Measurements from ENCODE around the gene ADCY4.
A peak's percentile ranks its signal among the peaks of the same experiment; 100 is the strongest.

Gene ADCY4

GRCh38 chr14:24378981-24379906, 44.4 kb upstream of the ADCY4 start:
- DNase-seq: no peak
- Histone ChIP-seq H3K9me3 (ENCODE audit: severe bottlenecking) (no peaks in the 10 kb centered on the region), H3K4me3 (ENCODE audit: low read depth, low read length) (no peak overlapping the region), H3K36me3 (no peaks in the 10 kb centered on the region), H3K27ac (no peak overlapping the region), H3K27me3 (ENCODE audit: insufficient read depth, low read depth, severe bottlenecking) (no peaks in the 10 kb centered on the region)
- TF ChIP-seq, protein P1, sequence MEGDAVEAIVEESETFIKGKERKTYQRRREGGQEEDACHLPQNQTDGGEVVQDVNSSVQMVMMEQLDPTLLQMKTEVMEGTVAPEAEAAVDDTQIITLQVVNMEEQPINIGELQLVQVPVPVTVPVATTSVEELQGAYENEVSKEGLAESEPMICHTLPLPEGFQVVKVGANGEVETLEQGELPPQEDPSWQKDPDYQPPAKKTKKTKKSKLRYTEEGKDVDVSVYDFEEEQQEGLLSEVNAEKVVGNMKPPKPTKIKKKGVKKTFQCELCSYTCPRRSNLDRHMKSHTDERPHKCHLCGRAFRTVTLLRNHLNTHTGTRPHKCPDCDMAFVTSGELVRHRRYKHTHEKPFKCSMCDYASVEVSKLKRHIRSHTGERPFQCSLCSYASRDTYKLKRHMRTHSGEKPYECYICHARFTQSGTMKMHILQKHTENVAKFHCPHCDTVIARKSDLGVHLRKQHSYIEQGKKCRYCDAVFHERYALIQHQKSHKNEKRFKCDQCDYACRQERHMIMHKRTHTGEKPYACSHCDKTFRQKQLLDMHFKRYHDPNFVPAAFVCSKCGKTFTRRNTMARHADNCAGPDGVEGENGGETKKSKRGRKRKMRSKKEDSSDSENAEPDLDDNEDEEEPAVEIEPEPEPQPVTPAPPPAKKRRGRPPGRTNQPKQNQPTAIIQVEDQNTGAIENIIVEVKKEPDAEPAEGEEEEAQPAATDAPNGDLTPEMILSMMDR (IDR thresholded peaks at IDR 0.05; ENCODE audit: low read depth, low read length): no peak

GRCh38 chr14:24378327-24378726, 43.5 kb upstream of the ADCY4 start:
- peaks cover 2% of the 10 kb centered on the region; the same call in 1 of the 2 replicates for H3K36me3 ChIP-seq
- H3K27me3 ChIP-seq (ENCODE audit: insufficient read depth, low read depth, severe bottlenecking): no peaks in the 10 kb centered on the region
- H3K27ac ChIP-seq: peak overlapping the region; percentile 28; the same call in 1 of the 2 replicates
- no peak for DNase-seq
- no peak overlapping the region for H3K4me3 ChIP-seq (ENCODE audit: low read depth, low read length)
- TF ChIP-seq, protein P1 (IDR thresholded peaks at IDR 0.05; ENCODE audit: low read depth, low read length): no peak
- H3K9me3 ChIP-seq (ENCODE audit: severe bottlenecking): no peaks in the 10 kb centered on the region

- DNase-seq: peak; percentile 16
Observed at GRCh38 chr14:24377657-24378056, 42.8 kb upstream of the ADCY4 start.

DNA sequence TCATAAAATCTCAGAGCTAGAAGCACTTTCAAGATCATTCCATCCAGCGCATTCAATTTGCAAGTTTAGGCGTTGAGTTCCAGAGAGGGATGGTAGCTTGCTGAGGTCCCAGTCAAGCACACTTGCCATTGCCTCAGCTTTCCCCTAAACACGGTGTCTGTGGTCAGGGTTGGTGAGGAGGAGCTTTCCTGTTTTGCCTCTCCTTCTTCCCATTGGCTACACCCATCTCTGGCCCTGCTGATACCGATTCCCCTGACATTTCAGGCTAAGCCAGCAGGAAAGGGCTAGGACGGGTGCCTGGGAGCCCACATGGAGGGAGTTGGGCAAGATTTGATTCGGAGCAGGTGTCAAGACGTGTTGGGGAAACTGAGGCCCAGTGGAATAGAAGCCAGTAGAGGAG, 42.3 kb upstream of the ADCY4 start:
- TF ChIP-seq, protein P1 (IDR thresholded peaks at IDR 0.05; ENCODE audit: low read depth, low read length): no peak
- H3K36me3 ChIP-seq: peaks cover 6% of the 10 kb centered on the region; the same call in 1 of the 2 replicates
- H3K27me3 ChIP-seq (ENCODE audit: insufficient read depth, low read depth, severe bottlenecking): no peaks in the 10 kb centered on the region

More at GRCh38 chr14:24377657-24378056, 42.8 kb upstream of the ADCY4 start:
- TF ChIP-seq, protein P1 (IDR thresholded peaks at IDR 0.05; ENCODE audit: low read depth, low read length): no peak
- no peak overlapping the region; the same call in 1 of the 2 replicates for H3K27ac ChIP-seq
- H3K27me3 ChIP-seq (ENCODE audit: insufficient read depth, low read depth, severe bottlenecking): no peaks in the 10 kb centered on the region
- no peak overlapping the region for H3K4me3 ChIP-seq (ENCODE audit: low read depth, low read length)
- H3K9me3 ChIP-seq (ENCODE audit: severe bottlenecking): no peaks in the 10 kb centered on the region
- peaks cover 6% of the 10 kb centered on the region; the same call in 1 of the 2 replicates for H3K36me3 ChIP-seq

GRCh38 chr14:24376448-24377070, 41.7 kb upstream of the ADCY4 start:
- TF ChIP-seq, protein P1 (IDR thresholded peaks at IDR 0.05; ENCODE audit: low read depth, low read length): no peak
- no peak overlapping the region for H3K4me3 ChIP-seq (ENCODE audit: low read depth, low read length)
- no peak for DNase-seq
- H3K9me3 ChIP-seq (ENCODE audit: severe bottlenecking): no peaks in the 10 kb centered on the region
- no peak overlapping the region for H3K27ac ChIP-seq
- H3K27me3 ChIP-seq (ENCODE audit: insufficient read depth, low read depth, severe bottlenecking): no peaks in the 10 kb centered on the region
- H3K36me3 ChIP-seq: peaks cover 6% of the 10 kb centered on the region; the same call in 1 of the 2 replicates

More for the DNA sequence above, 42.3 kb upstream of the ADCY4 start:
- no peak overlapping the region for H3K4me3 ChIP-seq (ENCODE audit: low read depth, low read length)
- no peaks in the 10 kb centered on the region for H3K9me3 ChIP-seq (ENCODE audit: severe bottlenecking)
- DNase-seq: no peak
- H3K27ac ChIP-seq: no peak overlapping the region

Measured in WERI-Rb-1 (cell line).